GM21825 (cell line): ENCODE measurements around the gene RASA4B.
"Not testable (repeated sequence)": the region's sequence is repeated elsewhere in the genome, so short reads cannot be mapped to it uniquely, and the experiment has no call there.

Source experiments
- ATAC-seq: cut with Tn5 transposase; IDR thresholded peaks from one replicate; pipeline ENCODE4 v1.9.1; 2021; ENCODE audit warnings: mild to moderate bottlenecking, moderate library complexity; ENCODE audit not compliant: unreplicated experiment

RASA4B gene

DNA sequence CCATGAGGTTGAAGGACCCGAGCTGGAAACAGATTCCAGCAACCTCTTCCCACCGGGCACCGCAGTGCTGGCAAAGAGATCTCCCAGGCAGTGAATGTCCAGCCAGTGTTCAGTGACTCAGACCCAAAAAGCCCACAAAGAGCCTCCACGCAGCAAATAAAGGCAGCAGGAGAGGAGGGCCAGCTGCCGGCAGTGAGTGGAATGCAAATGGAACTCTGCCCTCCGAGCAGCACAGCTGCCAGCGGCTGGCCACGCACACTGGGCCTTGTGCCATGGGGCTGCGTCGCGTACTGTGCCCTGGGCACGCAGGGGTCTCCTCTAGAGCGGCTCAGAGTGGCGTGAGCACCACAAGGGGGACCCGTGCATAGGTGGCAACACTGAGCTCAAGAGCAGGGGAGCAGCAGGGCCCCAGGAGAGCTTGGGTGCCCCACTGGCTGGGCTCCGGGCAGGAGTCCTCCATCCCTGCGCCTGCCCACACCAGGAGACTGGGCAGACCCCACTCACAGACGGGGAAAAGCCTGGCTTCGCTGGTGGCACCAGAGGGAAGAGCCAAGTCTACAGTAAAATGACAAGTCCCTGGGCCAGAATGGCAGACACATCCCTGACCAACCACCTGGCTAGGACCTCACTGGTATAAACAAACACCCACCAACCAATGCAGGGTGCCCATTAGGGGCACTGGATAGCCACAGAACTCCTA is 42.7 kb downstream of the RASA4B start:
- ATAC-seq: not testable (repeated sequence)

DNA sequence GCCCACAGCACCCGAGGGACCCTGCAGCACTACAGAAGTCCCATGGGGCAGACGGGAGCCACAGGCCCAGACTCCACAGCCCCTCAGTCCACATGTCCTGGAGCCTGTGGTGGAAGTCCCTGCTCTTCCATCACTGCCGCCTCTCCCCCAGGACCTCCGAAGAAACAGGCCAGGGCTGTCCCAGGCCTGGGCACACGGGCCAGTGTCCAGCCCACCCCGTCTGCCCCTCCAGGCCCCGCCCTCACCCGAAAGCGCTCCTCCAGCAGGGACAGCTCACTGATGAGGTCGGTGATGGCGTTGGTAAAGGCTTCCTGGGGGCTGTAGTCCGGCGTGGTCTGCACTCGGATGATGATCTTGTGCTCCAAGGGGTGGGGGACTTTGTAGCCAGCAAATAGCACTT is 43.5 kb downstream of the RASA4B start:
- ATAC-seq: not testable (repeated sequence)

DNA sequence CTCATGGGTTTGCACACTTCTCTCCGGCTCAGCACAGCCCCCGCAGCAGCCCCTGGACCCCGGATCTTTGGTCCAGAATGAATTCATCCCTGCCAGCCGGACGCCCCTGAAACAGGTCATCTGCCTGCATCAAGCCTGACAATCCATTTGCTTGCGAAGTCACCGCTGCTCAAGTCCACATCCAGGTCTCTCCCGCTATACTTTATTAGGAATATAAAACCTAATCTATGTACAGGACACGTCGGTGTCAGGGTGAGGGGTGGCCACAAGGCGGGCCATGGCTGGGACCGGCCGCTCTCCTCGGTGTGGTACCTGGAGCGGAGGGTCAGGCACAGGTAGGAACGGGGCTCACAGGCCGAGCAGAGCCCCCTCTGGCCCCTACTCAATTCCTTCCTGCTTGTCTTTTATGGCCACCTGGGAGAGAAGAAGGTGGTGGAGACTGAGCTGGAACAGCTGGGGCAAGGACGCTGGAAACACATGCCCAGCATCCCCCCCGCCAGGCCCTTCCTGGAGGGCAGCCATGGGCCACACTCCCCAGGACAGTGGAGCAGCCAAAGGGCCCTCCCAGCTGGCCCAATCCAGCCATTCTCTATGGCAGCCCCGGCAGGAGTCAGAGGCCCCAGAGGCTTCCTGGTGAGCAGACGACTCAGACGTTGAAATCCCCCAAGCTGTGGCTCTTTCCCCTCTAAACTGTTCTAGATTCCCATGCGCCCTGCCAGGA is 44.1 kb downstream of the RASA4B start:
- ATAC-seq: no peak

DNA sequence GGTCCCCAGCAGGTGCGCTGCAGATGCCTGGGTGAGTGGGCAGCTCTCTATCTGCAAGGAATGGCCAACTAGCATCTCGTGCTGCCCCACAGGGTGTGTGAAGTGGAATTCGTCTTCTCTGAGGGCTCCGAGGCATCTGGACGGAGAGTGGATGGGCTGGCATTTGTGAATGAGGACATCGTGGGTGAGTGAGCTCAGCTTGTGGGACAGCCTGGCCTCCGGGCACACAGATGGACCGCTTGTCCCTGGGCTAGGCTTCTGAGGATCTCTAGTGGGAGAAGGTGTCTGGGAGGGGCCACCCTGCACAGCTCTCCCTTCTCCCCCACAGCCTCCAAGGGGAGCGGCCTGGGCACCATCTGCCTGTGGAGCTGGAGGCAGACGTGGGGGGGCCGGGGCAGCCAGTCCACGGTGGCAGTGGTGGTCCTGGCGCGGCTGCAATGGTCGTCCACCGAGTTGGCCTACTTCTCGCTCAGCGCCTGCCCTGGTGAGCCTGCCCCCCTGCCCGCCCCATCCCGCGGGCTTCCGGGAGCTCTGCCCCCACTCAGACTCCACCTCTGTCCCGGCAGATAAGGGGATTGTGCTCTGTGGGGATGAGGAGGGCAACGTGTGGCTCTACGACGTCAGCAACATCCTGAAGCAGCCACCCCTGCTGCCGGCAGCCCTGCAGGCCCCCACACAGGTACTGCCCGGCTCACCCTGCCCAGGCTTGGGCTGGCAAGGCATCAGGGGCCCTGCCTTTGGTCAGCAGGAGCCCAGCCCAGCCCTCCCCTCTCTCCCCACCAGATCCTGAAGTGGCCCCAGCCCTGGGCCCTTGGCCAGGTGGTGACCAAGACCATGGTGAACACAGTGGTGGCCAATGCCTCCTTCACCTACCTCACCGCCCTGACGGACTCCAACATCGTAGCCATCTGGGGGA is 45.2 kb downstream of the RASA4B start:
- no peak for ATAC-seq

DNA sequence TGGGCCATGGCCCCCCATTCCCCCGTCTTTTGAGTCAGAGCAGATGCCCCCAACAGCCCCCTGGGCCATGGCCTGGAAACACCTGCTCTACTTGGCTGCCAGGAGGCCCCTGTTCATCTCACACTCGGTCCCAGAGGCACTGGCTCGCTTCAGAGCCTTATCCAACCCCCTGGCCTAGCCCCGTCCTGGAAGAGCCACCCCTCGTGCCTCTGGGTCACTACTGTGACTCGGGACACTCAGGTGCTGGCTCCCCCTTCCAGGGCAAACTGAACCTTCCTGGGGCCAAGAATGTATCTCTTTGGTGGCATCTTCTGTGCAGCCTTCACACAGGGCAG is 45.8 kb downstream of the RASA4B start:
- no peak for ATAC-seq

DNA sequence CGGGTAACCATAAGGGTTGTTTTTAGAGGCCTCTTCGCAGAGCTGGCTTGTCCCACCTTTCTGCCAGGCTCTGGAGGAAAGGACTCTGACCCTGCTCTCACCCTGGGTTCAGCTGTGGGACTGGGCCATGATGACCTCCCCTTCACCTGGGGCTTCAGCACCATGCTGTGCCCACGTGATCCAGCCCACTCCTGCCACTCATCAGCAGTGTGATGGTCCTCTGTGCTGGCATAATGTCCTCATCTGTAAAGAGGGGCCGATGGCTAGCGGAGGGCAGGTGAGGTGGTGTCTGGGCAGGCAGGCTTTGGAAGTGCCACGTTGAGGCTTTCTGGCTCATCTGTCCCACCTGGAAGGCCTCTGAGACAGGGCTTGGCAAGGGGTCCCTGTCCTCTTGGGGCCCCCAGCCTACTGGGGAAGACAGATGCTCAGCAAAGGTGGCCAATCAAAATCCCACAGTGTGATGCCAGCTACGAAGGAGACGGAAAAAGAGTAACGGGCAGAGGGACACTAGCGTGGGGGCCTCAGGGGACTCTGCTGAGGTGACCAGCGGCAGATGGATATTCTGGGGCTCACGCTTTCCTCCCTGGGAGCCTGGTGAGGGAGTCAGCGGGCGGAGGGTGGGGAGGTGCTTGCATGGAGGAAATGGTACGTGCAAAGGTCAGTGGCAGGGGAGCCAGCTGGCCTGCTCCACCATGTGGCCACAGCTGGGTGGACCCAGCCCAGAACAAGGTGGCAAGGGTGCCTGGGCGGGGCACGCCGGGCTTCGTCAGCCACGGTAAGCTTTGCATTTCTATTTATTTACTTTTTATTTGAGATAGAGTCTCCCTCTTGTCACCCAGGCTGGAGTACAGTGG is 47.4 kb downstream of the RASA4B start:
- no peak for ATAC-seq

DNA sequence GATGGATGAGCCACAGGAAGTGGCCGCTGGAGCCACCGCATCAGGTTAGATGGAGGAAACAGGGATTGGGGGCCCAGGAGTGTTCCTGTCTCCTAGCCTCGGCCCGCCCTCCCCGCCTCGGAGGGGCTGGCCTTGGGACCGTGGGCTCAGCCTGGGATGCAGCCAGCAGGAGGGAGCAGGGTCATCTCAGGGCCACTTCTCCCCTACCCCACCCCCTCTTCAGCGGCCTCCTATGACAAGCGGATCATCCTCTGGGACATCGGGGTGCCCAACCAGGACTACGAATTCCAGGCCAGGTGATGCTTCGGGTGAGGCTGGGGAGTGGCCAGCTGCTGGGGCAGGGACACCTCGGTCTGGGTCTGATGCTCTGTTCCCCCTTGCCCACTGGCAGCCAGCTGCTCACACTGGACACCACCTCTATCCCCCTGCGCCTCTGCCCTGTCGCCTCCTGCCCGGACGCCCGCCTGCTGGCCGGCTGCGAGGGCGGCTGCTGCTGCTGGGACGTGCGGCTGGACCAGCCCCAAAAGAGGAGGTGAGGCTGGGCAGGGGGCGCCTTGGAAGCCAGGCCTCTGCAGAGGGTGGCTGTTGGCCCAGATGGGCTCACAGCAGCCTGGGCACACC is 48.1 kb downstream of the RASA4B start:
- ATAC-seq: no peak

DNA sequence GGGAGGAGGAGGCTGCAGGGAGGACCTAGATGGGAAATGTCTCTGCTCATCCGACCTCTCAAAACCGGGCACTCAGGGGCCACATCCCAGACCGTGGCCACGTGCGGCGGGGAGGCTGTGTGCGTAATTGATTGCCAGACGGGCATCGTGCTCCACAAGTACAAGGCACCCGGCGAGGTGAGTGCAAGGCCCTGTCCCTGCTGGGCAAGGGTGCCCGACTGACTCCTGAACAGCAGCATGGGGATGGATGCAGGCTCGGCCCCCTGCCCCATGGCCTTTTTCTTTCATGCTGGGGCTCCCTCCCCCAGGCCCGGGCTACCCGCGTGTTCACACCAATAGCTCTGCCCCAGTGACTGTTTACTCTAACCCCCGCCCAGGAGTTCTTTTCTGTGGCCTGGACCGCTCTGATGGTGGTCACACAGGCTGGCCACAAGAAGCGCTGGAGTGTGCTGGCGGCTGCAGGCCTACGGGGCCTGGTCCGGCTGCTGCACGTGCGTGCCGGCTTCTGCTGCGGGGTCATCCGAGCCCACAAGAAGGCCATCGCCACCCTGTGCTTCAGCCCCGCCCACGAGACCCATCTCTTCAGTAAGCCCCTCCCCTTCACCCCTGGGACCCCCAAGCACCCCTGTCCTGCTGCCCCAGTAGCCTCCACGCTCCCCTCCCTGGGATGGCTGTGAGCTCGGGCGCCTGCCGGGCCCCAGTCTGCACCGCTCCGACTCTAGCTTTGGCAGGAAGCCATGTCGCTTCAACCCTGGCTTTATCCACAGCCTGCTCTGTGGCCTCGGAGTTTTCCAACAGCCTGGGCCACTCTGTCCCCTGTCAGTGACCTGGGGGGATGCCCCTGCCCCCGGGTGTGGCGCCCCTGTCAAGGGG is 48.9 kb downstream of the RASA4B start:
- no peak for ATAC-seq

DNA sequence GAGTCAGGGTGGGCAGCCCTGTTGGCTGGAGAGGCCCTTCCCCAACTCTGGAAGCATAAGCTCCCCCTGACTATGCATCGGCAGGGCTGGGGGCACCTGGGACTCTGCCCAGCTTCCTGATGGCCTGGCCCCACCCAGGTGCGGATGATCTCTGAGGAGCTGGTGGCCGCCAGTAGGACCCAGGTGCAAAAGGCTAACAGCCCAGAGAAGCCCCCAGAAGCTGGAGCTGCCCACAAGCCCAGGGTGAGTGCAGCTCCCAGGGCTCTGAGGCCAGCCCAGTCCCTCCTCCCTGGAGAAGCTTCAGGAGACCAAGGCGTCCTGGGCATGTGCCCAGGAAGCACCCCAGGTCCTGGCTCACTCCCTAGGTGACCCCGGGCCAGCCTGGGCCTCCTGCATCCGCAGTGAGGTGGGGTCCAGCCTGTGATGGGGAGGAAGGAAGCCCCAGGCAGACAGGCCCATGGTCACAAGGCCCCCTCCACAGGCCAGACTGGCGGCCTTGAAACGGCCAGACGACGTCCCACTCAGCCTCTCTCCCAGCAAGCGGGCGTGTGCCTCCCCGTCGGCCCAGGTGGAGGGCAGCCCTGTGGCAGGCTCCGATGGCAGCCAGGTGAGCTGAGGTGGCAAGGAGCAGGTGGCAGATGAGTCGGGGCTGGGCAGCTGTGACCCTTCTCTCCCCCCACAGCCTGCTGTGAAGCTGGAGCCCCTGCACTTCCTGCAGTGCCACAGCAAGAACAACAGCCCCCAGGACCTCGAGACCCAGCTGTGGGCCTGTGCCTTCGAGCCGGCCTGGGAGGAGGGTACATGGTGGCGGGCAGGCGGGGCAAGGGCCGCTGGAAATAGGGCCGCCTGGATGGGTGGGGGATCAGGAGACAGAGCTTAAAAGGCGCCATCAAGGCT is 49.7 kb downstream of the RASA4B start:
- ATAC-seq: no peak

DNA sequence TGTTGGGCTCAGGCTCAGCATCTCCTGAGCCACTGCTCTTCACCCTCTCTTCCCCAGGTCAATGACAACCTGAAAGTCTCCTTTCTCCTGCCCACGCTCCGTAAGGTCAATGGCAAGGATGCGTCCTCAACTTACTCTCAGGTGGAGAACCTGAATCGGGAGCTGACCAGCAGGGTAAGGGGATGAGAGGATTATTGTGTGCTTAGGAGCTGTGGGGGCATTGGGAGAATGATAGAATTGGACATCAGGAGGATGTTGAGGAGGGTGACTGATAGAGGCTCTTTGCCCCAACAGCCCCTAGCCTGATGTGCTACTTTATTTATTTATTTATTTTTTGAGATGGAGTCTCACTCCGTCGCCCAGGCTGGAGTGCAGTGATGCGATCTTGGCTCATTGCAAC is 51.5 kb downstream of the RASA4B start:
- ATAC-seq: no peak

DNA sequence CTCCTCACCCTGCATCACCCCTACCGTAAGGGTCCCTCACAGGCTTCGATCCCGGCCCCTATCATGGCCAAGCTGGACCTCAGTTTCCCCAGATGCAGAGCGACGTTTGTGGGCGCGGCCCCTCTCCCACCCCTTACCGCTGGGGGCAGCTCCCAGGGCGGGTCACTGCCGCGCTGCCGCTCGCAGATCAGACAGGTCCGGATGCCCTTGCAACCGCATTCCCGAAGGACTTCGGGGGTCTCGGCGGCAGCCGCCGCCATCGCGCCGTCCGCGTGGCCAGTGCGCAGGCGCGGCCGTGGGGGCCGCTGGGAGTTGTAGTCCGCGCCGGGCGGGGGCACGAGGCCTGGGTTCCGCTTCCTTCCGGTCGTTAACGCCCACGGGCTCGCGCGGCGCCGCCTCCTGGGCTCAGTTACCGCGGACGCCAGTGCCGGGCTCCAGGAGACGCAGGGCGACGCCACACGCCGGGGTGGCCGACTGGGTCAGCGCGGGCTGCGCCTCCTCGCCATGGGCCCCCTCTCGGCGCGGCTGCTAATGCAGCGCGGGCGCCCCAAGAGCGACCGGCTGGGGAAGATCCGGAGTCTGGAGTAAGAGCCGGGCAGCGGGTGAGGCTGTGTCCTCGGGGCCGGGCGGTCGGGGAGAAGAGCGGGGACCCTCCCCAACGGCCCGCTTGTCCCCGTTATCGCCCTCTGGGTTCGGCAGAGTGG is 52.8 kb downstream of the RASA4B start, which contains the start of the genes ALKBH4 and LRWD1:
ALKBH4 (minus strand) TSS at position 287 of the 704 bp plus-strand sequence; CDS start at position 260, 27 bp downstream.
LRWD1 (plus strand) TSS at position 408 of the 704 bp plus-strand sequence; CDS start at position 505, 97 bp downstream.
- ATAC-seq: peak; percentile 91

DNA sequence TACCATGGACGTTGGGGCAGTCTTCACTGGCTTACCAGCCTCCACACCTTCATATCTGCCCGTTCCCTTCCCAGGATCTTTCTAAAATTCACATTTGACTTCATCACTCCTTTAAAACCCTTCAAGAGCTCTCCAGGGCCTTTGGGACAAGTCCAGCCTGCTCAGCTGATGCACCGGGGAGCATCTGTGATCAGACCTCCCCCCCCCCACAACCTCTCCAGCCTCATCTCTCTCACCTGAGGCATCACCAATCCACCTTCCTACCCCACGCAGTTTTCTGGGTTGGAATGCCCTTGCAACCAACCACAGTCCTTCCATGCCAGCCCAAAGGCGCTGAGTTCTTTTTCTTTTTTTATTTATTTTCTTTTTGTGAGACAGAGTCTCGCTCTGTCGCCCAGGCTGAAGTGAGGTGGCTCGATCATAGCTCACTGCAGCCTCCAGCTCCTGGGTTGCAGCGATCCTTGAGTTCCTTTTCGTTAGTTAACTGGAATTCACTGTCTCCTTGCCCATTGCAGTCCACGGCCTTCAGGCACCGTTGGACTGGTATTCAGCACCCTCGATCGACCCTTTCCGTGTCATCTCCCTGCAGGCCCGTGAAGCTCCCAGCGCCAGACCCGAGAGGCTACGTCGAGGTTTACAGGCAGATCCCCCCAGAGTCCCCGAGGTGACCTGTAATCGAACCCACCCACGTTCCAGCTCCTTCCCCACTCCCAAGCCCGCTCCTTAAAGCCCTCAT is 53.6 kb downstream of the RASA4B start:
- no peak for ATAC-seq

DNA sequence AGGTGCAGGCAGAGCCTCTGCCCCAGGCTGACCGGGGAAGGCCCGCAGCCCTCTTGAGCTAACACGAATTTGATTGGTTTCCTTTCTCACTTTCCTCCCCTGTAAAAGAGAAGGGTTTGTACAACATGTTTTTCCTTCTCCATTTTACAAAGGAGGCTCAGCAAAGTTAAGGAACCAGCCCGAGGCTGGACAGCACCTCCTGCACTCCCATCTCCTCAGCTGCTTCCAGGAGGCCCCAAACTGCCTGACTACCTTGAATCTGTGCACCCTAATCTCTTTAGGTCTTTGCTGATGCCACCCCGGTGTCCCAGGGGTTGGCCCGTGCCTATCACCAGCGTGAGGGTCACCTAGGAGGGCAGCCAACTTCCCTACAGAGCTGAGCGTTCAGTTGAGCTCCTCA is 57.1 kb downstream of the RASA4B start:
- no peak for ATAC-seq

DNA sequence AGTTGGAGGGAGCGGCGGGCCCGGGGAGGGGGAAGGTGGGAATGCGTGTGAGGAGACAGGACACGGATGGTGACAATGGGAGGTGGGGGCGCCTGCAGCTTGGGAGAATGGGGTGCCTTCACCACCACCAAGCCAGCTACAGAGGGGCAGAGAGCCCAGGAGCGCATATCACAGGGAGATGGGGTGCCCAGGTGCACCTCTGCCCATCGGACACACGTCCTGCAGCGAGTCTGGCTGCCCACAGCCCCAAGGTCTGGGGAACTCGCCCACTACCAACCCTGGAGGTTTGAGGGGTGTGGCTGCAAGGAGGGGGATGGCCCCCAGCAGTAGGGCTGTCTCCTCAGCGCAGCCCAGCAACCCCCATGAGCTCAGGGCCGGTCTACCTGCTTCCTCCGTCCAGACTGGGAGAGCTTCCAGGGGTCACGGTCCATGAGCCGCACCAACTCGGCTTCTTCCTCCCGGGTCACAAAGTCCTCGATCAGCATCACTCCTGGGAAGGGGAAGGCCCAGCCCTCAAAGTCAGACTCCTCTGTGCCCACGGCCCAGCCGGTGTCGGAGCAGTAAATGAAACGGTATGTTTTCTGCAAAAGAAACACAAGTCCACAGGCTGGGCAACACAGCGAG is 58.2 kb downstream of the RASA4B start:
- ATAC-seq: no peak

DNA sequence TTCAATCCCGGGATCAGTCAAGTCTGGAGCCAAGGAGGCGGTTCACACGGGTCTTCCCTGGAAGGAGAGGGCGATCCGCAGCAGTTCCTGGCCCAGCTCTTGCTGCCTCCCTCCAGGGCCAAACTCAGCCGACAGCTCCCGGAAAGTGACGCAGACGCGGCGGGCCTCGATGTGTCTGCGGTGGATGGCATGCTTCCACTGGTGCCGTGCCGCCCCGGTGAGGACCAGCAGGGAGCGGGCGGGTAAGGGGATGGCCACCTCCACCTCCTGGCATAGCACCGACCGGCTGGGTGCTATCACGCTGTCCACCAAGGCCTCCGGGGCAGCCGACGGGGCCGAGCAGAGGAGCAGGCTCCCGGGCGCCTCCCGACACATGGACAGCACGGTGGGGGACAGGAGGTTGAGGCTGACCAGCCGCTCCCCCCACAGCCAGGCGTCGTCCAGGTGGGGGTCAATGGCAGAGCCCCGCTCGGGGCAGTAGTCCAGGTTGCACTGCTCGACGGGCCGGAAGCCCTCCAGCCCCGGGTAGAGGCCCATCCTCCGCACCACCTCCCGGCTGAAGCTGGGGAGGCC is 60.1 kb downstream of the RASA4B start:
- no peak for ATAC-seq

DNA sequence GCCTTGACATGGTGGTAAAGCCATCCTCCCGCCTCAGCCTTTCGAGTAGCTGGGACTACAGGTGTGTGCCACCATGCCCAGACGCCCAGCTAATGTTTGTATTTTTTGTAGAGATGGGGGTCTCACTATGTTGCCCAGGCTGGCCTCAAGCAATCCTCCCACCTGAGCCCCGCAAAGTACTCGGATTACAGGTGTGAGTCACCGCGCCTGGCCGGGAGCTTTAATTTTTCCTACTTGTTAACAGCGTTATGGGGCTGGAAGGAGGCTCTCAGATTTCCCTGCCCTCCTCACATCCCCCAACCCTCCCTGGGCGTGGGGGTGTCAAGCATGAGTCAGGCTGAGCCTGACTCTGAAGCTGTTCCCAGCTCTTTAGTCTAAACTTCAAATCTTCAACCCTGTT is 61.2 kb downstream of the RASA4B start:
- no peak for ATAC-seq
